ENCODE measurements around the gene ISYNA1.

Gene ISYNA1

DNA sequence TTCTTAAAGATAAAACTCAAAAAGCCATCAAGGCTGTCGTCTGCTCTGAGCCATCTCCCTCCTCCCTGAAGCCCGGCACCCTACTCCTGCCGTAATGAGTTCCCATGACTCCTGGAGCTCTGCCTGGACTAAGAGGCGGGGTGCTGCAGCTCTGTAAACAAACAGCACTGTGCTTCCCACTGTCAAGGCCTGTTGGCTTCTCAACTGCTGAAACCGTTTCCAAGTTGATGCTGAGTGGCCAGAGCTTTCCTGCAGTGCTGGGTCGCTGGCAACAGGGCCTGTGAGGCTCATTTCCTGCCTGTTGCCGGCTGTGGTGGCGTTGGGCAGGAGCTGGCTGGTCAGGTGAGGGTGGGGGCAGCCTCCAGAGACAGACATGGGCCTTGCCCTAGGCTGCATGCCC, 26.7 kb upstream of the ISYNA1 start:
- peaks cover 34% of the 10 kb centered on the region for H3K36me3 ChIP-seq (ENCODE audit: insufficient read depth, low read length)
- H3K4me1 ChIP-seq (ENCODE audit: insufficient read depth, low read length, severe bottlenecking): no peaks in the 10 kb centered on the region
- no peaks in the 10 kb centered on the region for H3F3A ChIP-seq (ENCODE audit: insufficient read depth, low read length)

DNA sequence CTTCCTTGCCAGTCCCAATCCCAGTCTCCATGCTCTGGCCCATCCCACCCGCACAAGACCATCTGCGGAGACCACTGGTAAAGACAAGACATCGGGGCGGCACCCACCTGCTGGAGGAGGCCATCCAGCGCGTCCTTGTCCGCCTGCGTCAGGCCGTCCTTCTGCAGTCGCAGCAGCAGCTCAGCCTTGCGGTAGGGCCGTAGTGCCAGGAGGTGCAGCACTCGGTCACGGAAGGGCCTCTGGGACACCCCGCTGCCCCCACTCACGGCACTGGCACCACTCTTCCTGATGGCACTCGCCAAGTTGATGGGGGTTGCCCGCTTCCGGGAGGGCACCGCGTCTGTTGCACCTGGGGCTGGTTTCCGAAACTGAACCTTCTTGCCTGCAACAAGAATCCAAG, 23.5 kb upstream of the ISYNA1 start:
- no peak overlapping the region for H3K9ac ChIP-seq (ENCODE audit: low read length)
- H3K9me2 ChIP-seq (ENCODE audit: low read depth, low read length): no peaks in the 10 kb centered on the region
- no peaks in the 10 kb centered on the region for H3F3A ChIP-seq (ENCODE audit: insufficient read depth, low read length)
- H4K20me1 ChIP-seq (ENCODE audit: insufficient read depth, low read length): no peaks in the 10 kb centered on the region
- TF ChIP-seq EZH2 (IDR thresholded peaks at IDR 0.05; ENCODE audit: borderline replicate concordance, low read length): no peak
- no peak overlapping the region for H3K27ac ChIP-seq (ENCODE audit: low read depth, low read length, poor library complexity, severe bottlenecking)
- no peak overlapping the region for H2AFZ ChIP-seq (ENCODE audit: low read length)
- H3K27me3 ChIP-seq (ENCODE audit: insufficient read depth, low read length): no peaks in the 10 kb centered on the region
- no peak overlapping the region for H3K4me2 ChIP-seq (ENCODE audit: low read length)
- H3K4me1 ChIP-seq (ENCODE audit: insufficient read depth, low read length, severe bottlenecking): no peaks in the 10 kb centered on the region
- no peaks in the 10 kb centered on the region for H3K79me2 ChIP-seq (ENCODE audit: insufficient read depth, low read length)
- peaks cover 45% of the 10 kb centered on the region for H3K36me3 ChIP-seq (ENCODE audit: insufficient read depth, low read length)
- no peaks in the 10 kb centered on the region for H3K9me3 ChIP-seq (ENCODE audit: low read length)
- no peak overlapping the region for H3K4me3 ChIP-seq (ENCODE audit: low read depth, low read length, poor library complexity, severe bottlenecking)

More for the DNA sequence above, 26.7 kb upstream of the ISYNA1 start:
- no peaks in the 10 kb centered on the region for H3K79me2 ChIP-seq (ENCODE audit: insufficient read depth, low read length)
- no peaks in the 10 kb centered on the region for H3K27me3 ChIP-seq (ENCODE audit: insufficient read depth, low read length)
- no peak overlapping the region for H2AFZ ChIP-seq (ENCODE audit: low read length)
- TF ChIP-seq, protein P1, sequence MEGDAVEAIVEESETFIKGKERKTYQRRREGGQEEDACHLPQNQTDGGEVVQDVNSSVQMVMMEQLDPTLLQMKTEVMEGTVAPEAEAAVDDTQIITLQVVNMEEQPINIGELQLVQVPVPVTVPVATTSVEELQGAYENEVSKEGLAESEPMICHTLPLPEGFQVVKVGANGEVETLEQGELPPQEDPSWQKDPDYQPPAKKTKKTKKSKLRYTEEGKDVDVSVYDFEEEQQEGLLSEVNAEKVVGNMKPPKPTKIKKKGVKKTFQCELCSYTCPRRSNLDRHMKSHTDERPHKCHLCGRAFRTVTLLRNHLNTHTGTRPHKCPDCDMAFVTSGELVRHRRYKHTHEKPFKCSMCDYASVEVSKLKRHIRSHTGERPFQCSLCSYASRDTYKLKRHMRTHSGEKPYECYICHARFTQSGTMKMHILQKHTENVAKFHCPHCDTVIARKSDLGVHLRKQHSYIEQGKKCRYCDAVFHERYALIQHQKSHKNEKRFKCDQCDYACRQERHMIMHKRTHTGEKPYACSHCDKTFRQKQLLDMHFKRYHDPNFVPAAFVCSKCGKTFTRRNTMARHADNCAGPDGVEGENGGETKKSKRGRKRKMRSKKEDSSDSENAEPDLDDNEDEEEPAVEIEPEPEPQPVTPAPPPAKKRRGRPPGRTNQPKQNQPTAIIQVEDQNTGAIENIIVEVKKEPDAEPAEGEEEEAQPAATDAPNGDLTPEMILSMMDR (IDR thresholded peaks at IDR 0.05; ENCODE audit: low read length): no peak
- no peak for TF ChIP-seq EZH2 (IDR thresholded peaks at IDR 0.05; ENCODE audit: borderline replicate concordance, low read length)
- no peaks in the 10 kb centered on the region for H4K20me1 ChIP-seq (ENCODE audit: insufficient read depth, low read length)
- no peaks in the 10 kb centered on the region for H3K9me3 ChIP-seq (ENCODE audit: low read length)
- no peaks in the 10 kb centered on the region for H3K9me2 ChIP-seq (ENCODE audit: low read depth, low read length)
- H3K4me2 ChIP-seq (ENCODE audit: low read length): no peak overlapping the region
- H3K27ac ChIP-seq (ENCODE audit: low read depth, low read length, poor library complexity, severe bottlenecking): no peak overlapping the region
- no peak overlapping the region for H3K4me3 ChIP-seq (ENCODE audit: low read depth, low read length, poor library complexity, severe bottlenecking)
- H3K9ac ChIP-seq (ENCODE audit: low read length): no peak overlapping the region

DNA sequence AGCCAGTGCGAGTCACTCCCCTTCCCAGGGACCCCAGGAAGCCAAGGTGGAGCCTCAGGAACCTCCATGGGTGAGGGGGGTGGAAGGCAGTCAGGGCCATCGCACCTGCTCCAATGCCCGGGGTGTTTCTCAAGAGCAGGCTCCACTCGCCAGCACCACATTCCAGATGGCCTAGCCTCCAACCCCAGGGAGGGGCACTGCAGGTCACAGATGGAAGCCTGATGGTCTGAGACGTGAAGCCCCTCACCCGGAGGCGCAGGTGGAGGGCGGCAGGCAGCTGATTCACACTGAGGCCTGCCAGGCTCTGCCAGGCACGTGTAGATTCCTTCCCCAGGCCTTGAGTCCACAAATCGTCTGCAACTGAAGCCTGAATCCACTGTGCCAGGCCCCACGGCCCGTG, 23.0 kb upstream of the ISYNA1 start:
- no peaks in the 10 kb centered on the region for H3K9me3 ChIP-seq (ENCODE audit: low read length)
- no peaks in the 10 kb centered on the region for H3K27me3 ChIP-seq (ENCODE audit: insufficient read depth, low read length)
- no peak overlapping the region for H3K4me3 ChIP-seq (ENCODE audit: low read depth, low read length, poor library complexity, severe bottlenecking)
- H3F3A ChIP-seq (ENCODE audit: insufficient read depth, low read length): no peaks in the 10 kb centered on the region
- no peaks in the 10 kb centered on the region for H3K9me2 ChIP-seq (ENCODE audit: low read depth, low read length)
- peaks cover 48% of the 10 kb centered on the region for H3K36me3 ChIP-seq (ENCODE audit: insufficient read depth, low read length)
- no peak overlapping the region for H3K27ac ChIP-seq (ENCODE audit: low read depth, low read length, poor library complexity, severe bottlenecking)
- TF ChIP-seq, protein P1 (IDR thresholded peaks at IDR 0.05; ENCODE audit: low read length): no peak
- TF ChIP-seq EZH2 (IDR thresholded peaks at IDR 0.05; ENCODE audit: borderline replicate concordance, low read length): no peak
- H3K4me2 ChIP-seq (ENCODE audit: low read length): no peak overlapping the region
- no peaks in the 10 kb centered on the region for H4K20me1 ChIP-seq (ENCODE audit: insufficient read depth, low read length)
- H3K4me1 ChIP-seq (ENCODE audit: insufficient read depth, low read length, severe bottlenecking): no peaks in the 10 kb centered on the region
- no peak overlapping the region for H2AFZ ChIP-seq (ENCODE audit: low read length)
- no peak overlapping the region for H3K9ac ChIP-seq (ENCODE audit: low read length)
- H3K79me2 ChIP-seq (ENCODE audit: insufficient read depth, low read length): no peaks in the 10 kb centered on the region
